SK-N-SH (cell line): ENCODE measurements around the gene DEPDC5.

Source experiments
- EZH2phosphoT487 ChIP-seq: fragments of 200-600 bp; sonication (generic); IDR thresholded peaks from 2 replicates; pipeline ENCODE4 v1.6.1; 2017; ENCODE audit warnings: low read depth, mixed run types, mild to moderate bottlenecking, antibody characterized with exemption, moderate library complexity, borderline replicate concordance
- RAD21 ChIP-seq: IDR thresholded peaks from 2 replicates; pipeline ENCODE4 v1.6.1; 2012; ENCODE audit warnings: mild to moderate bottlenecking, low read length
- TF ChIP-seq, protein P1 (sequence below): IDR thresholded peaks from 2 replicates; pipeline ENCODE4; 2012
- TF ChIP-seq, protein P2 (sequence below): IDR thresholded peaks from 2 replicates; pipeline ENCODE4 v1.6.1; 2012; ENCODE audit warnings: mild to moderate bottlenecking, low read depth, low read length, moderate library complexity

DNA sequence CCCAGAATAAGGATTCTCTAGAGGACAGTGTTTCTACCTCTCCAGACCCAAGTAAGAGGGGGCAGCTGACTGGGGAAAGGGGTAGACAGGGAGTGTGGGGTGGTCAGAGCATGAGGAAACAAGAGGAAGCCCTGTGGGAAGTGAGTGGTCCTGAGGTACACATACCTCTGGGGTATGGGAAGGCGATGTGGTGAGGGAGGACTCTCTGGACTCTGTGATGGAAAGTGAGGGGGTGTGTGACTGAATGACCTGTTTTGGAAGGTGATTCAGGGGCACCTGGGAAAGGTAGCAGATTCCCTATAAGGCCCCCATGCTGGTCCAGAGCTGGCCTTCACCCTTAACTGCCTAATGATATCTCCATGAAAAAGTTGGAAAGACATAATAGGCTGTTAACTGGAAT, 80.1 kb downstream of the DEPDC5 start:
- TF ChIP-seq, protein P1, sequence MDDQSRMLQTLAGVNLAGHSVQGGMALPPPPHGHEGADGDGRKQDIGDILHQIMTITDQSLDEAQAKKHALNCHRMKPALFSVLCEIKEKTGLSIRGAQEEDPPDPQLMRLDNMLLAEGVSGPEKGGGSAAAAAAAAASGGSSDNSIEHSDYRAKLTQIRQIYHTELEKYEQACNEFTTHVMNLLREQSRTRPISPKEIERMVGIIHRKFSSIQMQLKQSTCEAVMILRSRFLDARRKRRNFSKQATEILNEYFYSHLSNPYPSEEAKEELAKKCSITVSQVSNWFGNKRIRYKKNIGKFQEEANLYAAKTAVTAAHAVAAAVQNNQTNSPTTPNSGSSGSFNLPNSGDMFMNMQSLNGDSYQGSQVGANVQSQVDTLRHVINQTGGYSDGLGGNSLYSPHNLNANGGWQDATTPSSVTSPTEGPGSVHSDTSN = no peak
- TF ChIP-seq EZH2phosphoT487 (no peak), RAD21 (no peak)
- TF ChIP-seq, protein P2, sequence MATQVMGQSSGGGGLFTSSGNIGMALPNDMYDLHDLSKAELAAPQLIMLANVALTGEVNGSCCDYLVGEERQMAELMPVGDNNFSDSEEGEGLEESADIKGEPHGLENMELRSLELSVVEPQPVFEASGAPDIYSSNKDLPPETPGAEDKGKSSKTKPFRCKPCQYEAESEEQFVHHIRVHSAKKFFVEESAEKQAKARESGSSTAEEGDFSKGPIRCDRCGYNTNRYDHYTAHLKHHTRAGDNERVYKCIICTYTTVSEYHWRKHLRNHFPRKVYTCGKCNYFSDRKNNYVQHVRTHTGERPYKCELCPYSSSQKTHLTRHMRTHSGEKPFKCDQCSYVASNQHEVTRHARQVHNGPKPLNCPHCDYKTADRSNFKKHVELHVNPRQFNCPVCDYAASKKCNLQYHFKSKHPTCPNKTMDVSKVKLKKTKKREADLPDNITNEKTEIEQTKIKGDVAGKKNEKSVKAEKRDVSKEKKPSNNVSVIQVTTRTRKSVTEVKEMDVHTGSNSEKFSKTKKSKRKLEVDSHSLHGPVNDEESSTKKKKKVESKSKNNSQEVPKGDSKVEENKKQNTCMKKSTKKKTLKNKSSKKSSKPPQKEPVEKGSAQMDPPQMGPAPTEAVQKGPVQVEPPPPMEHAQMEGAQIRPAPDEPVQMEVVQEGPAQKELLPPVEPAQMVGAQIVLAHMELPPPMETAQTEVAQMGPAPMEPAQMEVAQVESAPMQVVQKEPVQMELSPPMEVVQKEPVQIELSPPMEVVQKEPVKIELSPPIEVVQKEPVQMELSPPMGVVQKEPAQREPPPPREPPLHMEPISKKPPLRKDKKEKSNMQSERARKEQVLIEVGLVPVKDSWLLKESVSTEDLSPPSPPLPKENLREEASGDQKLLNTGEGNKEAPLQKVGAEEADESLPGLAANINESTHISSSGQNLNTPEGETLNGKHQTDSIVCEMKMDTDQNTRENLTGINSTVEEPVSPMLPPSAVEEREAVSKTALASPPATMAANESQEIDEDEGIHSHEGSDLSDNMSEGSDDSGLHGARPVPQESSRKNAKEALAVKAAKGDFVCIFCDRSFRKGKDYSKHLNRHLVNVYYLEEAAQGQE = no peak
